Measurements from ENCODE around the gene ACVR1. TPM values are rescaled to one million over a fixed set of nuclear protein-coding genes. Genes with fewer than 3 reads are reported as not detected.
A peak's percentile ranks its signal among the peaks of the same experiment; 100 is the strongest.

Gene ACVR1
- total and polyA plus RNA-seq, 3 donors from 2014 or later = 10.3 to 15.3 (median 14.9) TPM

GRCh38 chr2:157901325-157901724, 25.2 kb upstream of the ACVR1 start:
- no peaks in the 10 kb centered on the region for H3K9me3 ChIP-seq
- no peaks in the 10 kb centered on the region for H3K36me3 ChIP-seq (ENCODE audit: low read depth, missing control alignments)
- H3K27ac ChIP-seq = no peak overlapping the region
- TF ChIP-seq POLR2A (IDR thresholded peaks at IDR 0.05) = no peak
- TF ChIP-seq, protein P1, sequence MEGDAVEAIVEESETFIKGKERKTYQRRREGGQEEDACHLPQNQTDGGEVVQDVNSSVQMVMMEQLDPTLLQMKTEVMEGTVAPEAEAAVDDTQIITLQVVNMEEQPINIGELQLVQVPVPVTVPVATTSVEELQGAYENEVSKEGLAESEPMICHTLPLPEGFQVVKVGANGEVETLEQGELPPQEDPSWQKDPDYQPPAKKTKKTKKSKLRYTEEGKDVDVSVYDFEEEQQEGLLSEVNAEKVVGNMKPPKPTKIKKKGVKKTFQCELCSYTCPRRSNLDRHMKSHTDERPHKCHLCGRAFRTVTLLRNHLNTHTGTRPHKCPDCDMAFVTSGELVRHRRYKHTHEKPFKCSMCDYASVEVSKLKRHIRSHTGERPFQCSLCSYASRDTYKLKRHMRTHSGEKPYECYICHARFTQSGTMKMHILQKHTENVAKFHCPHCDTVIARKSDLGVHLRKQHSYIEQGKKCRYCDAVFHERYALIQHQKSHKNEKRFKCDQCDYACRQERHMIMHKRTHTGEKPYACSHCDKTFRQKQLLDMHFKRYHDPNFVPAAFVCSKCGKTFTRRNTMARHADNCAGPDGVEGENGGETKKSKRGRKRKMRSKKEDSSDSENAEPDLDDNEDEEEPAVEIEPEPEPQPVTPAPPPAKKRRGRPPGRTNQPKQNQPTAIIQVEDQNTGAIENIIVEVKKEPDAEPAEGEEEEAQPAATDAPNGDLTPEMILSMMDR (IDR thresholded peaks at IDR 0.05) = no peak
- WGBS, 2 donors = 71 to 75% methylated on average over 3 of the region's 3 CpGs
- H3K4me3 ChIP-seq = no peak overlapping the region
- no peaks in the 10 kb centered on the region for H3K4me1 ChIP-seq
- intact Hi-C loops (cut with DNase I; ENCODE audit: low total_unique reads) = no loop called here
- H3K27me3 ChIP-seq = no peaks in the 10 kb centered on the region
- peak; percentile 18 for DNase-seq

- no peak overlapping the region for H3K27ac ChIP-seq
- intact Hi-C loops (cut with DNase I; ENCODE audit: low total_unique reads) = no loop called here
- no peak for DNase-seq
- TF ChIP-seq POLR2A (IDR thresholded peaks at IDR 0.05) = no peak
- TF ChIP-seq, protein P1 (IDR thresholded peaks at IDR 0.05) = no peak
- WGBS, 2 donors = 50 to 69% methylated on average over 2 of the region's 2 CpGs
- no peaks in the 10 kb centered on the region for H3K27me3 ChIP-seq
- H3K4me3 ChIP-seq = no peak overlapping the region
- H3K4me1 ChIP-seq = no peaks in the 10 kb centered on the region
- H3K36me3 ChIP-seq (ENCODE audit: low read depth, missing control alignments) = no peaks in the 10 kb centered on the region
- H3K9me3 ChIP-seq = no peaks in the 10 kb centered on the region
Observed at GRCh38 chr2:157900684-157901083, 24.6 kb upstream of the ACVR1 start.

DNA sequence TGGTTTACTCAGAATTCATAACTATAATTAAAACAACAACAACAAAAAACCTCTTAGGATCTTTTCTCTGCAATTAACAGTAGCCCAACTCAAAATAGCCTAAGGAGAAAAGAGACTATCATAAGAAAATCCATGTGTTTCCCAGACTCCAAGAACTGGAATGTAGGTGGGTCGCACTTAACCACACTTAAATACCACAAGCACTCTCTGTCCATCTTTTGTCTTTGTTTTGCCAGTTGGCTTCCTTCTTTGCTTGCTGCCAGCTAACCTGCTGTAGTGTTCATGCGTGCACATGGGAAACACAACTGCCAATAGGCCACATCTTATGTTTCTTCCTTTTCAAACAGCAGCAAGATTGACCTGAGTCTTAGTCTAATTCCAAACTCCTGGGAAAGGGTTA, 24.1 kb upstream of the ACVR1 start:
- Histone ChIP-seq H3K9me3 (no peaks in the 10 kb centered on the region), H3K4me1 (no peaks in the 10 kb centered on the region), H3K27me3 (no peaks in the 10 kb centered on the region), H3K36me3 (ENCODE audit: low read depth, missing control alignments) (no peaks in the 10 kb centered on the region), H3K4me3 (no peak overlapping the region), H3K27ac (no peak overlapping the region)
- 94 to 99% methylated on average over 2 of the region's 2 CpGs for WGBS, 2 donors
- no peak for DNase-seq
- no peak for TF ChIP-seq POLR2A (IDR thresholded peaks at IDR 0.05)
- TF ChIP-seq, protein P1 (IDR thresholded peaks at IDR 0.05) = no peak
- intact Hi-C loops (cut with DNase I; ENCODE audit: low total_unique reads) = no loop called here

GRCh38 chr2:157899125-157899839, 23.2 kb upstream of the ACVR1 start:
- H3K4me3 ChIP-seq = no peak overlapping the region
- H3K27me3 ChIP-seq = no peaks in the 10 kb centered on the region
- intact Hi-C loops (cut with DNase I; ENCODE audit: low total_unique reads) = no loop called here
- TF ChIP-seq POLR2A (IDR thresholded peaks at IDR 0.05) = no peak
- TF ChIP-seq, protein P1 (IDR thresholded peaks at IDR 0.05) = no peak
- no peak overlapping the region for H3K27ac ChIP-seq
- H3K36me3 ChIP-seq (ENCODE audit: low read depth, missing control alignments) = no peaks in the 10 kb centered on the region
- no peaks in the 10 kb centered on the region for H3K4me1 ChIP-seq
- DNase-seq = no peak
- WGBS, 2 donors = 70 to 76% methylated on average over 7 of the region's 7 CpGs
- no peaks in the 10 kb centered on the region for H3K9me3 ChIP-seq

DNA sequence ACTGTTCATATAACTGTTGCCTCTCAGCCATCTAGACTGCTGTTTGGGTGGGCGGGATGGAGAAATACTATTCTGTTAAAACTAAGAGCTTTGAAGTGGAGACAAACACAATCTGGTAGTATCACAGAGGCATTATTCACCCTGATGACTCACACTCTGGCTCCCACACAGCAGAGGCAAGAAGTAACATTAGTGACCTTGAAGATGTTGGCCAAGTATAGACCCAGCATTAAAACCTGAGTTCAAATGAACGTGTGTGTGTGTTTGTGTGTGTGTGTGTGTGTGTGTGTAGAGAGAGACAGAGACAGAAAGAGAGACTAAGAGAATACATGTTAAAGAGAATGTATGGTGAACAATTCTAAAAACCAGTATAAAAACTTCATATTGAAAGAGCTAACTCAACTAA, 22.5 kb upstream of the ACVR1 start:
- H3K4me3 ChIP-seq = no peak overlapping the region
- H3K4me1 ChIP-seq = no peaks in the 10 kb centered on the region
- intact Hi-C loops (cut with DNase I; ENCODE audit: low total_unique reads) = no loop called here
- DNase-seq = peak; percentile 63
- H3K27me3 ChIP-seq = no peaks in the 10 kb centered on the region
- no peaks in the 10 kb centered on the region for H3K9me3 ChIP-seq
- 25 to 33% methylated on average over 2 of the region's 2 CpGs for WGBS, 2 donors
- no peaks in the 10 kb centered on the region for H3K36me3 ChIP-seq (ENCODE audit: low read depth, missing control alignments)
- H3K27ac ChIP-seq = no peak overlapping the region
- no peak for TF ChIP-seq POLR2A (IDR thresholded peaks at IDR 0.05)
- TF ChIP-seq, protein P1 (IDR thresholded peaks at IDR 0.05) = no peak

All from testis (tissue), 3 donors.